Activated CD8-positive, alpha-beta memory T cell treated with anti-CD3 and anti-CD28 coated beads, Interleukin-2, amount 50 U/mL, for 4 hours (primary cell): ENCODE measurements around the gene CRTC3.
A peak's percentile ranks its signal among the peaks of the same experiment; 100 is the strongest.

Experiments
- DNase-seq: peaks from one replicate; pipeline ENCODE4 v3.0.0-alpha.2; 2020

The CRTC3 gene

DNA sequence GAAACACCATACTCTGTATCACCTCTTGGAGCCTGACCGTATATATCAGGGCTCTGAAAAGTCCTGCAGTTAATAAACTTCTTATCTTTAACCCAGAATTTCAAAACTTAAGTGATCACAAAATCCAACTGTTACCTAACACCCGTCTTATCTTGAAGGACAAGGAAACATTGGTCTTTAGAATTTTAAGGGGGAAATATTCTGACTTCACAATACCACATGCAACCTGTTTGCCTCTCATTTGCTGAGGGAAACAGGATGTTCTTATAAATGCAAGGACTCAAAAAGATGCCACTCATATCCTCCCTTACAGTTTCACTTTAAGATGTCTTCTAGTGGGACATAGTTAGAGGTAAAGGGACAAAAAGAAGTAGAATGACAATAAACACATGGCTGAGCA, 67.9 kb downstream of the CRTC3 start:
- no peak for DNase-seq

DNA sequence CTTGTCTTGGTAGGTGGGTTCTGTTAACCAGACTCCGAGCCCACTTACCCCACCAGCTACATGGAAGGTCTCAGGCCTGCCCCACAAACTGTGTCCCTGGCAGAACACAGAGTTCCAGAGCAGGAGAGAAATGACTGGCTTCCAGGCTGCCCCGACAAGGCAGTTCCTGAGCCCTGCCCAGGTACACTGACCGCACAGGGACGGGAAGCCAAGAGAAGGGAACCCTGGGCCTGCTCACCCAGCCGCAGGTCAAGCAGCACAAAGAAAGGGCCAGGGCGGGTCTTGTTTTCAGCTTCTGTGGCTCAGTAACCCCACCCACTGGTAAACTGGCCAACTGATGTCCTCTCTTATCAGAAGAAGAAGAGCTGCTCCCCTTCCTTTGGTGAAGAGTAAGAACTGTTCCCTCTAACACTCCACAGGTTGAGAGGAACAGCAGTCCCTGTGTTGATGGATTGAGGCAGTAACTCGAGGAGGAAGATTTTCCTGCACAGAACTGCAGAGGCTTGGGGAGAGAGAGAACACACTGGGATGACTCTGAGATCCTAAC, 68.4 kb downstream of the CRTC3 start:
- no peak for DNase-seq

DNA sequence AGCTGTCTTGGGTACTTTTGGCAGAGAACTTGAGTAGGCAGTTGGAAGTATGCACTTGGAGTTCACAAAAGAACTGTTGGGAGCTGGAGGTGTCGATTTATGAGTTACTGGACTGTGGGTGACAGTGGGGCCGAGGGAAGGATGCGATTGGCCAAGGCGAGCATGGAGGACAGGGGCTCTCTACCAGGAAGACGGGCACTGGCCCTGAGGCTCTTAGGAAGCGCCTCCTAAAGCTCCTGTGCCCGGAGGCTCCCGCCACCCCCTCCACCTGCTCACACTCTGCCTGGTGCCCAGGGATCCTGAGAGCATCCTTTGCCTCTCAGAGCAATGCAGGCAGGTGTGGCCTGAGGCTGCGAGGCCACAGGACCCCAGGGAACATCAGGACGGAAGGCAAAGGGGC, 69.0 kb downstream of the CRTC3 start:
- DNase-seq, result no peak

DNA sequence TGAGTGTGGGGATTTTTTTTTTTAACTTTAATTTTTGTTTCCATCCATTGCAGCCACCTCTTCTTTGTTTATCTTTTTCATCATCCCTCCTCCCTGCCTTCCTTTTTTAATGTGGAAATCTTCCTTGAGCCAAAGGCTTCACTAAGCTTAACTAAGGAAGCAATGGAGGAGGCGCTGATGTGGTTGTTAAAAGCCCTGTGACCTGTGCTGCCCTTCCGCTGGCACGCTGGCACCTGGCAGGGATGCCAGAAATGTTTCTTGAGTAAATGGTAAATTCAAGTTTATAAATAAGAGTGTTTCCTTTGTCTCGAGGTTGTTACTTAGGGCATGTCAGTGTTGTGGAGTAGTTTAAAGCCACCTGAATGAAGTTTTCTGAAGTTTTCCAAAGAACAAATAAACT, 69.4 kb downstream of the CRTC3 start:
- no peak for DNase-seq

DNA sequence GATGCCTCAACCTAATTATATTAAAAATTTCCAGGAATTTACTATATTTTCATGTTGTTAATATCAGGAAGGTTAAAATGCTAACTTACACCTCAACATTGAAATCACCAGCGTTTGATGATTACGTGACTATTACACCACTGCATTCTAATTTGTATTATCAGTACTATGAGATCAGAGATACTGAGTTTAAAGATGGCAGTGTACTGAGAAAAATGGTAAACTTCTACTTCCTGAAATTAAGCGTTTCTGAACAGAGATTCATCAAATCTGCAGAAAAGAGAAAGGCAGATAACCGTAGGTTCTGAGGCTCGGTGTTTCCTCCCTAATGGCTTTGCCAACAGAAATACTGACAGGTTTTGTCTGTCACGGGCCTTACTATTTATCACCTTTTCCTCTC, 69.9 kb downstream of the CRTC3 start:
- no peak for DNase-seq

DNA sequence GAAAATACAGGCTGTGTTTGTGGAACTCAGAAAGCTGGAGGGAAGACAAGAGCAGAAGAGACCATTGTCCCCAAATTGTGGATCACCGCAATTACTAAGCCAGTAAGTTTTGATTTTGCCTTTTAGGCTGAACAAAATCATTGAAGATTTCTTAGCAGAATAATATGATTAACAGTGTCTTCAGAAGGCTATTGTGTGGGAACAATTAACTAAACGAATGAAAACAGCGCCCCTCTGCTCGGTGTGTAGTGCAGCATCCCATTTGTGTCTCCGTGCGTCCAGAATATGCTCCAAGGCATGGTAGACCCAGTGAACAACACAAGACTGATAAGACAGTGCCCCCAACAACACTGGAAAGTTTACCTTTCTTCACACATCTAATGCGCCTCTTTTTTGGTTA, 71.2 kb downstream of the CRTC3 start:
- DNase-seq, result no peak

DNA sequence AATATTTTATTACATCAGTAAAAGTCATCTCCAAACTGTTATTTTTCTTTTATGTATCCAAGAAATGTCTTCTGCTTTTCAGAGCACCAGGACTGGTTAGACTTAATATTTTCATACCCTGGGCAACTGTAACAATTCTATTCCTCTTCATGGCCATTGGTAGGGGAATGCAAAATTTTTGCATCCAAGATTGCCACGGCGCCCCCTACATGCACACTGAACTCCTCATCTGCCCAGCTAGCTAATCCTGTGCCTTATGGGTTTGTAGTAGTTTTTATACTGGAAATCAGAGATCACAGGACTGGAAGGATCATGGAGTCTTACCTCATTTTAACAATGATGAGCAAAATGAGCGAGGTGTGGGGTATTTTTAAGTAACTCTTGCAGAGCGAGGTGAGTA, 74.2 kb downstream of the CRTC3 start:
- peak; percentile 57 for DNase-seq

DNA sequence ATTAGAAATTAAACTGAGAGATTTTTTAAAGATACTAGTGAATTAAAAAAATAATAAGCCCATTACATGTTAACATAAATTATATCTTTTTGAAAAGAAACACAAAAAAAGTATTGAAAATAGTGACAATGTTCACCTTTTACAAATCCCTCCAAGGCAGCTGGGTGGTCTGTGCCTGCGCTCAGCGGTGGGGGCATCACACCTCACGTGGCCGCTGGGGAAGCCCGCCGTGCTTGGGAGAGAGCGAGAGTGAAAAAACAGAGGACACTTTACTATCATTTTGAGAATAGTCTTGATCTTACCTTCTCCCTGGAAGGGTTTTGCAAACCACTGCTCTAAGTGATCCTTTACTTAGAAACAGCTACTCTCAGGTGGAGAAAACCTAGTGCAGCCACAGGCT, 76.9 kb downstream of the CRTC3 start:
- DNase-seq, result no peak

DNA sequence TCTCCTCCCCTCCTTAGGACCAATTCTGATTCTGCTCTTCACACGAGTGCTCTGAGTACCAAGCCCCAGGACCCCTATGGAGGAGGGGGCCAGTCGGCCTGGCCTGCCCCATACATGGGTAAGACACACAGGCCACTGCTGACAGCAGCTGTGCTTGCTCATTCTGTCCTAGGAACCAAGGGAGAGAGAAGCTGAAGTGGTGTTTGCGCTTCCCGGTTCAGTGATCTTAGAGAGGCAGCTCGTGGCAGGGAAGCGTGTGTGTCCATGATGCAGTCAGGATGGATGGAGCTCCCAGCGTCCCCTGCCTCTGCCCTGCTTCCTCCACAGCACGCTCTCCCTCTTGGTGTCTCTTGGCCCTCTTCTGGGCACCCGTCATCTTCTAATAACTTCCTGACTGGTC, 77.6 kb downstream of the CRTC3 start:
- DNase-seq, result no peak

DNA sequence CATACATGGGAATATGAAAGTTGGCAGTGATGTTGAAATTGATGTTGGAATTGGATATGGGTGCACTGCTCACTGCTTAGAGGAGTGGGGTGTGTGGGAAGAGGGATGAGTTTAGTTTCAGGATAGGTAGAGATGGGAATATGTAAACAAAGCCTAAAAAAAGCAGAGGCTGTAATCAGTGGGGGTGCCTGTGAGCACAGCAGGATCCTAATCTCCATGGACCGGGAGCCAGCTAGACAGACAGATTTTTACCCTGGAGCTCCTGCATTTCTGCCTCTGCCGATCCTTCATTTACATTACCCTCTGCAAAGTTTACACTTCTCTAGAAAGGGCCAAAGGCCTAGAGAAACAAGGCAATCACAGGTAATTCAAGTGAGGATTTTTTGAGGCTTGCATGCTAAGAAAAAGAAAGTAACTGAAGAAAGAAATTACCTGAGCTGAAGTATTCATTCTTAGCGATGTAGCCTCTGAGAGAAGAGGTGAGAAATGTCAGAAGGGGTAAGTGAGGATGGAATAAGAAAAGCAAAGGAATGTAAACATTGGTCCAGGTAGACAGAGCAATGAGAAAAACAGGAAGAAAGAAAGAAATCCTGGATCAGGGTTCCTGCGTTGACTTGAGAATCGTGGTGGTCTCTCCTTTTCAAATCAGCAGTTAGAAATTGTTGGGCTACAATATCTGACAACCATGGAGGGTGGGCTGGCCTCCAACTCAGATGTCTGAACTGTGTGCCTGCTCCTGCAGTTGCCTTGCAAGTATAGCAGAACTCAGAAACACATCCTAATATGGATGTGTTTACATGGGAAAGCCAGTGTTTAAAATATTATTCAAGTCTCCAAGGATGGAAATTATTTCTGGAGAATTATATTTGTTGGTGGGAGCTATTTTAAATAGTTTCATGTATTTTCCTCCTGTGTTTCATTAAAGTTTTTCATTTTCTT, 79.8 kb downstream of the CRTC3 start:
- no peak for DNase-seq

DNA sequence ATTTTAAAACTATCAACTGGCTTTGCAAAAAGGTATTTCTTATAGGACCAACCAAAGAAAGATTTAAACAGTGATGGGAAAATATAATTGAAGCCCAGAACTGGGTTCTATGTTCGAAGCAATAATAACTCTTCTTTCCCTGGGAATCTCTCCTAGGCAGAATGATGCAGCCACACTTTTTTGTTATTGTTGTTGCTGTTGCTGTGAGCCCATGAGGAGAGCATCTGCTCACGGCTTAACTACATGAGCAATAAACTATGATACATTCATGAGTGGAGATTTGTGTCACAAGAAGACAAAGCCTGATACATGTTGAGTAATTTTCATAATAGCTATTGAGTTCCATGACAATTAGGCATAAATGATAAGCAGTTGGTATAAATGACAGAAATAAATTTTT, 80.5 kb downstream of the CRTC3 start:
- DNase-seq, result no peak

DNA sequence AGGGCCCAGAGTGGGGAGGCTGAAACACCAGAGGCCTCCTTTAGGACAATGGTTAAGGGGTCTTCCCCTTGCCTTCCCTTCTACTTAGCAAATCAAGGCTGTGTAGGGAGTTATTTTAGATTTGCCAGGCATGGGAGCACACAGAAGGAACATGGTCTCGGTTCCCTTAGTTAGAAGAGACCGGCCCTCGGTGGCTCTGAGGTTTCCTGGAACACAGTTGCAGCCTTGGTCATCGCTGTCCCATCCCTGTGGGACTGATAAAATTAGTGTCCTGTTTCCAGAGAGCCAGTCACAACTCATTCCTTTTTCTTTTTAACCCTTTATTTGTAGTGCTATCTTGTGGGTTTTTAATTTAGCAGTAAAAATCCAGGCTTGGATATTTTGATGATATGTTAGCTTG, 81.4 kb downstream of the CRTC3 start:
- no peak for DNase-seq

DNA sequence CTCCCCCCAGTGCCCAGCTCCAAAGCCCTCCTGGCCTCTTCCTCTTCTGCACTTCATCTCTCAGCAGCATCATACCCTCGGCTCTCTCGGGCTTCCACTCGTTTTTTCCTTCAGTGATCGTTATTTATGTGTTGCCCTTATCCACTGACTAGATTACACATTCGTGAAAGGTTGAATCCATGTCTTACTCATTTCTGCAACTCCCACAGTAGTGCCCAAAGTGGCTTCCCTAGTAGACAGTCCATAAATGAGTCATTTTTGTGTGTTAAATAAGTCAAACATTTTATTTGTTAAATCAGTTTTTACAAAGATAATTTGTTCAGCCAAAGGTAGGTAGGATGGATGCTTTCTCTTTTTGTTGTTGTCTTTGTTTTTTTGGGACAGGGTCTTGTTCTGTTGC, 87.4 kb downstream of the CRTC3 start:
- DNase-seq, result no peak

DNA sequence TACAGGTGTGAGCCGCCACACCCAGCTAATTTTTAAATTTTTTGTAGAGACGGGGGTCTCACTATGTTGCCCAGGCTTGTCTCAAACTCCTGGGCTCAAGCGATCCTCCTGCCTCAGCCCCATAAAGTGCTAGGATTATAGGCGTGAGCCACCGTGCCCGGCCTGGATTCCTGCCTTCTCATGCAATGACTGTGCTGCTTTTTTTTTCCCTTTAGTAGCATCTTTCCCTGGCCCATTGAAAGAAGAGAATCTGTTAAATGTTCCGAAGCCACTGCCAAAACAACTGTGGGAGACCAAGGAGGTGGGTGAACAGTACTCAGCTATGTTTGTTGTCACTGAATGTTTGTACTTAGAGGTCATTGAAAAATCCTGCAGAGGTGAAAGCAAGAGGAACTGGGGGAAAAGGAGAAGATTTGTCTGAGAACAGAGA, 88.0 kb downstream of the CRTC3 start:
- no peak for DNase-seq

DNA sequence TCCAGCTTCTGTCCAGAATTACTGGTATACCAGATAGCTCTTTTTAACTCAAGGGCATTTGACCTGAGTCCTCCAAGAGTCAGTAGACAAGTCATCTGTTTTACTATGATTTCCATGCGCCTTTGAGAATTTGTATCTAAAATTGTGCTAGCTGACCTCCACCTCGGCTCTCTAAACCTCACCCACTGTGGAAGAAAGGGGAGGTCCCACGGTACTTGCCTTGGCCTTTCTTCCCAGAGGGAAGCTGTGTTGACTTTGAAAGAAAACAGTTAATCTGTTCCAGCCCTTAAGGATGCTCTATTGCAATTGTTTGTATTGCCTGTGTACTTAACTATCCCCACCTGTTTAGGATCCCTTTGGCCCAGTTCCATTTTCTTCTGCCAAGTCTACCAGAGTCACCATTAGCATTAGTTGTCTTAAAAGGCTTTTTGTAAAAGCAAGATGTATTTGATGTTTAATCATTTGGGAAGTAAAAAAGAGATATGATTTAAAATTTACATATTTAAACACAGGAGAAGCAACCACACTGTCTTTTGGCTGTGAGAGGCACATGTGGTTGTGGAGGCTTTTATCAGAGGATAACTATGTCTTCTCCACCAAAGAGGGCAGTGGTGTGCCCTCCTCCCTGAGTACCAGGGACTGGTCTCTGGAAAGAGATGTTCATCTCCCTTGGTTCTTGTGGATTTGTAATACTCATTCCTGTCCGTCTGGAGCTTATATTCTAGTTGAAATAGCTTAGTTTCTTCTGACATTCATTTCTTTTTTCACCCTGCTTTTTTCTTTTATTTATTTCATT, 88.8 kb downstream of the CRTC3 start:
- DNase-seq, result no peak

DNA sequence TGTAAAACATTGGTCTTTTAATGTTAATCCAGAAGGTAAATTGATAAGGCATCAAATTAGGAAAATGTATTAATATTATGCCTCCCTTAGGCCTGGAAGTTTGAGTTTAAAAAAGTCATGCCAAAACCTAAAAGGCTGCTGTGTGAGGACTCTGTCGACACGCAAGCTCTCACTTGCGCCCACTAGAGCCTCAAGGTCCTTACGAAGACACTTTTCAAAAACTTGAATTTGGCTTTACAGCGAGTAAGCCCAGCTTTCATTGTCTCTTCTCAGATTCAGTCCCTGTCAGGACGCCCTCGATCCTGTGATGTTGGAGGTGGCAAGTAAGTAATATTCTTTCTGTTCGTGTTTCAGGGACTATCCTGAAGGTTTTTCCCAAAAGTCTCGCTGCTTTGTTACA, 89.7 kb downstream of the CRTC3 start:
- no peak for DNase-seq

DNA sequence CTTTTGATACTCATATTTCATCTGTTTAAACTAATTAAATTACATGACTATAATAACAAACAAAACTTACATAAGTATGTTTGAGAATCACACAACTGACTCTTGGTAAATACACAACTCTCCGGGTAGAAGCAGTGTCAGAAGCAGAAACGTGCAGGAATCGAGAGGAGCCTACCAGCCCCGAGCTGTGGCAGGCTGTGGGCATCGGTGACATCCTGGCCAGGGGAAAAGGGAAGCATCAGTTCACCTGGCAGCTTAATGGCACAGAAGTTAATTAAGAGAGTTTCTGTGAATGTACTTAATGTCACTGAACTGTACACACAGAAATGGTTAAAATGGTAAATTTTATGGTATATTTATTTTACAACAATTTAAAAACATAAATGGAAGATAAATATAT, 90.2 kb downstream of the CRTC3 start:
- no peak for DNase-seq

DNA sequence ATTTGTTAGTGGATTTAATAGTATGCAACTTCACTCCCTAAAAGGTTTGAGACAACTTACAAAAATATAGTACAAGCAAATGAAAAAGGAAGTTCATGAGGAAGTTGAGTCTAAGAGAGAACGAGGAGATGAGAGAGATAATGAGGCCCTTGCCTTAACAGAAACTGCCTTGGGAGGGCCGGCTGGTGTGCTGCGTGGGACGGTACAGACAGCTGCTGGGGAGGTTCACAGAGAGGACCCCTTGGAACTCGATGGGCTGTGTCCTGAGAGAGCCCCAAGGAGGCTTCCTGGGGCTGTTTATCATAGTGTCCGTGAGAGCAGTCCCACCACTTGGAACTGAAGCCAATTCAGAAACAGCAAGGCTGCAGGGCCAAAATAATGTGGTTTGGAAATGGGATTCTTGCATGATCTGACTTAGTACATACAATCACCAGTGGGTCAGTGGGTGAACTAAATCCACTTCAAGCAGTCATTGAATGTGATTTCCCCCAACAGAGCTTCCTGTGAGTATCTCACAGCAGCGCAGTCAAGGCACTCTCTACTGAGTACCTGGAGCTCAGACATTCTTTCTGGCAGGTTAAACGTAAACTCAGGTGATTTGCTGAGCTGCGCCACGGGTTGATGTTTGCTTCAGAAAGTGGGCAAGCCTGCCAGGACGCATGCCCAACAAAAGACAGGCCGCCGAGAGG, 90.8 kb downstream of the CRTC3 start:
- no peak for DNase-seq

DNA sequence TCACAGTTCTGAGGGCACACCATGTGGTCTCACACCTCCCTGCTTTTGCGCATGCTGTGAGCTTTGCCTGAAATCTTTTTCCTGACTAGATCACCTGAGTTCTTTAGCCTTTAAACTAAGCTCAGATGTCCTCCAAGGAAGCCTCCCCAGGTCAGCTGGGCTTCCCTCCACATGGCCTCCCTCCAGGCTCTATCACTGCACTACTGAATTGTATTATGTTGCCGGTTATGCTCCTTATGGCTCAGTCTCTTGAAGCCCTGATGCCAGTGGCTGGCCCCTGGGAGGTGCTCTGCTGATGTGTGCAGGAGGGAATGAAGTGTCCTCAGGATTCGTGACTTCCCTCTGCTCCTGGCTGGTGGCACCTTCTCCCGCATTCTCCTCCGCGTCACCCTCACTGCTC, 94.1 kb downstream of the CRTC3 start:
- DNase-seq, result no peak

DNA sequence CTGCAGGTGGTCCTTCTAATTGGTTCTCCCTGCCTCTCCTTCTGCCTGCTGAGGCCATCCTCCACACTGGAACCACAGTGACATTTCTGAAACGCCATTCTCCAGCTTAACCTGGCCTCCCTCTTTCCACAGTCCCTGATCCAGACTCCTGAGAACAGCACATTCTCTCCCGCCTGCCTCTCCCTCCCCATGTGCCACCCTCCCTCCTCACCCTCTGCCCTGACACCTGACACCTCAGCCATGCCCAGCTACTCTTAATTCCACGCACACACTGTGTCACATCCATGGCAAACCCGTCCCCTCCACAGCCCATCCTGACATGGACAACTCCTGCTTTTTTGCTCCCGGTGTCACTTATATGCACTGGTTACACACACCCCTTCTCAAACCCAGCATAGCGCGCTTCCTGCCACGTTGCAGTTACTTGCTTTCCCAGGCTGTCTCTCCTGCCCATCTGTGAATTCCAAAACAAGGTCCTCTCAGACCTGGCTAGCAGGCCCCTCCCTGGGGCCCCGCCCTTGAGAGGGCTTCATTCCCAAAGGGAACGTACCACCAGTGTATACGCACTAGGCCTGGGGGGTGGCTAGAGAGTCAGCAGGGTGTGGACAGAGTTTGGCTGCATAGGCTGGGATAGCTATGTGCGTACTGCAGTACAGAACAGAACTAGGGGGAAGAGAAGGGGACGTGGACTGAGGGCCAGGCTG, 94.7 kb downstream of the CRTC3 start:
- DNase-seq, result no peak

DNA sequence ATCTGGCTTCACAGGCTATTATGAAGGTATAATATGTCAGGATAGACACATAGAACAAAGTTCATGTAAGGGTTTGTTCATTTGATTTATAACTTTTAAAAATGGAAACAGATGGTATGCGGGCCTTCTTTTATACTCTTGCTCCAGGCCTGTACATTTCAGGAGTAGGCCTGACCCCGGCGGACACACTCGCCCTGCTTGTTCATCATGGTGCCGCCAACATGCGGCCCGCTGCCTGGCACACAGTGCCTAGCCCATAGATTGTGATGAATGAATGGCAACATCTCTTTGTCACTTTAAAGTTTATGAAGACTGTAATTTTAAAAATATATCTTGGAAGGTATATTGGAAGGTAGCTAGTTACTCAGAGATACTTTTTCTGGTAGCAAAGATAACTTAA, 95.3 kb downstream of the CRTC3 start:
- DNase-seq, result no peak

DNA sequence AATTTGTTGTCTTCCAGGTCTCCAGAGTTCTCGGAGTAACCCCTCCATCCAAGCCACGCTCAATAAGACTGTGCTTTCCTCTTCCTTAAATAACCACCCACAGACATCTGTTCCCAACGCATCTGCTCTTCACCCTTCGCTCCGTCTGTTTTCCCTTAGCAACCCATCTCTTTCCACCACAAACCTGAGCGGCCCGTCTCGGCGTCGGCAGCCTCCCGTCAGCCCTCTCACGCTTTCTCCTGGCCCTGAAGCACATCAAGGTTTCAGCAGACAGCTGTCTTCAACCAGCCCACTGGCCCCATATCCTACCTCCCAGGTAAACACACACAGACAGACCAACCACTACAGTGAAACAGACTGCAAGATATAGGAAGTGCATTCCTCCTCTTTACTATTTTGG, 99.5 kb downstream of the CRTC3 start:
- no peak for DNase-seq

DNA sequence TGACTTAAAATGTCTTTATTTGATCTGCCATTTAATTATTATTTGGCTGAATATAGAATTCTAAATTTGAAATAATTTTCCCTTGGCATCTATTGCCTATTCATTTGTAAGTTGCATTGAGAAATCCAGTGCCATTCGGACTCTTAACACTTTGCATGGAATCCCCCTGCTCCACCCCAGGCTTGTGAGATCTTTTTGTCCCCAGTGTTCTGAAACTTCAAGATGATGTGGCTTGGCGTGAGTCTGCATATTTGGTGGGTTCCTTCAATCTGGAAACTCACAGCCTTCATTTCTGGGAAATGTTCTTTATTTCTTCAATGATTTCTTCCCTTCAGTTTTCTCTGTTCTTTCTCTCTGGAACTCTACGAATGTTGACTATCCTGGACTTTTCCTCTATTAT, 103.6 kb downstream of the CRTC3 start:
- no peak for DNase-seq
